WI38 (cell line): ENCODE measurements around the gene RPS14.
A peak's percentile ranks its signal among the peaks of the same experiment; 100 is the strongest.

ENCODE experiments used
- H3K4me3 ChIP-seq: 2 replicates; pipeline ENCODE4 v1.5.1; 2011; ENCODE audit warnings: low read depth, mild to moderate bottlenecking, control low read depth, low read length
- CTCF ChIP-seq: IDR thresholded peaks from 2 replicates; pipeline ENCODE4 v1.5.1; 2012; ENCODE audit warnings: low read depth, mild to moderate bottlenecking, control low read depth, low read length

RPS14 gene

DNA sequence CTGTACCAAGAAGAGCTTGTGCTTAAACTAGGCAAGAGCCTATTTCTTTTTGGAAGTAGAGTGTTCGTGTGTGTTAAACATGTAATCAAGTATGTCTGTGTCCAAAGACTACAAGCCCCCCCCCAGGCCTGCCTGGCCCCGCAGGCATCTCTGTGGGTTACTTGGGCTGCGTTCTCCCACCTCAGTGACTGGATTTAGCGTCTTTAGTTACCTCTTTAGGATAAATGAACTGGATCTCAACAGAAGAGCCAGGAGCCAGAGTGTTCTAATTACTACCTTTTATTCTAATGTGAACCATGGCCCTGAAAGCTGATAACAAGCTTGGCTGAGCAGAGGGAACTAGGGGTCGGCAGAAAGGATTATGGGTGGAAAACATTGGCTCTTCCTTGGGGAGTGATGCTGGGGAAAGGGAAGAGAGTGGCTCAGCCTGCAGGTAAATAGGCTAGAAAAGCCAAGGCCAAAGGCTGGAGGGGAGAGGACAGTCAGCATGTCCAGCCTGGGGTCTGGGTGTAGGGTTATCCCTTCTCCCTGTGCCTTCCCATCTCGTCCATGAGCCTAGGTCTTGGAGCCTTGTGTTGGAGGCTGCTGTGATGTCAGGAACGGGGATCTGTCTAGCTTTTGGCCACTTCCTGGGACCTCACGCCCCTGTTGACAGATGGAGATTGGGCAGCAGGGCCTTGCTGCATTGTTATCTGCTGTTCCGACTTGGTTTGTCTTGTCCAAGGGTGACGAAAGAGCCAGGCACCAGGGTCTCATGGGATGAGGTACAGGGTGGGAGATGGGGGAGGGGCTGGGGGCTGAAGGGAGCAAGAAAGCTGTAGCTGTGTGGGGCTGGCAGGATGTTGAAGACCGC, 47.9 kb downstream of the RPS14 start:
- H3K4me3 ChIP-seq = no peak overlapping the region

GRCh38 chr5:150401076-150401375, 48.5 kb downstream of the RPS14 start:
- no peak for TF ChIP-seq CTCF
- no peak overlapping the region for H3K4me3 ChIP-seq

More for the DNA sequence above, 47.9 kb downstream of the RPS14 start:
- no peak for TF ChIP-seq CTCF

- no peak overlapping the region for H3K4me3 ChIP-seq
- no peak for TF ChIP-seq CTCF
Observed at GRCh38 chr5:150400316-150401075, 49.0 kb downstream of the RPS14 start.

GRCh38 chr5:150399524-150400211, 49.9 kb downstream of the RPS14 start:
- no peak for TF ChIP-seq CTCF

DNA sequence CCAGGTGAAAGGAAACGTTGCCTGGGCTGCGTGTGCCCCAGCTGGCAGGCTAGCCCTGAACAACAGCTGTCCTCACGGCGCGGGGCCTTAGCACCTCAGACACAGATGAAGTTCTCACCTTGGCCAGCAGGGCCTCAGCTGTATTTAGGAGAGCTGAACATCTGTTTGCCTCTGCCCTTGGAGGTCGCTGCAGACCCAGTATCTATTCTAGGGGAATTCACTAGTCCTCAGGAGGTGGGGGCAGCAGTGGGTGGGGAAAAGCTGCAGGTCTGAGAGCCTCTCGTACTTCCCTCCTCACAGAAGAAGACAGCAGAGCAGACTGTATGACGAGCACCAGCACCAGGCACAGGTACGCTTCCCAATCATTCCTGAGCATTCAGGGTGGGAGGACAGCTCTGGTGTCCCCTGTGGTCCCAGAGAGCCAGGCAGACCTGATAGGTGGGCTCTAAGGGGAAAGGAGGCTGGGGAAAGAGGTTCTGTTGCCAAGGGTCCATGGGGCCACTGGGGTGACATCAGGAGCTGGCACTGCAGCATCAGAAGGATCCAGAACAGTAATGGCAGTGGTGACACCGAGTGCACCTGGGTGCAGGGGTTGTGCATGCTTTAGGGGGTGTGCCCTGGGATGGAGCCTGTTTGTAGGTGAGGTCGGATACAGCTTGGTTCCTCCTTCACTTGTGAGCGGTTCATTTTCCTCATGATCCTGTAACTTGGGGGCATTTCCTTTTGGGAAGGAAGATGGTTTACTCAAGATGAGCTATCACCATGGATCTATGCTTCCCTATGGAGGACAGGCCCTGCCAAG, 50.6 kb downstream of the RPS14 start:
- TF ChIP-seq CTCF = 0 out of 2 replicates have a peak, but pooled peaks have one; percentile 7
- H3K4me3 ChIP-seq = no peak overlapping the region

More at GRCh38 chr5:150399524-150400211, 49.9 kb downstream of the RPS14 start:
- no peak overlapping the region for H3K4me3 ChIP-seq

DNA sequence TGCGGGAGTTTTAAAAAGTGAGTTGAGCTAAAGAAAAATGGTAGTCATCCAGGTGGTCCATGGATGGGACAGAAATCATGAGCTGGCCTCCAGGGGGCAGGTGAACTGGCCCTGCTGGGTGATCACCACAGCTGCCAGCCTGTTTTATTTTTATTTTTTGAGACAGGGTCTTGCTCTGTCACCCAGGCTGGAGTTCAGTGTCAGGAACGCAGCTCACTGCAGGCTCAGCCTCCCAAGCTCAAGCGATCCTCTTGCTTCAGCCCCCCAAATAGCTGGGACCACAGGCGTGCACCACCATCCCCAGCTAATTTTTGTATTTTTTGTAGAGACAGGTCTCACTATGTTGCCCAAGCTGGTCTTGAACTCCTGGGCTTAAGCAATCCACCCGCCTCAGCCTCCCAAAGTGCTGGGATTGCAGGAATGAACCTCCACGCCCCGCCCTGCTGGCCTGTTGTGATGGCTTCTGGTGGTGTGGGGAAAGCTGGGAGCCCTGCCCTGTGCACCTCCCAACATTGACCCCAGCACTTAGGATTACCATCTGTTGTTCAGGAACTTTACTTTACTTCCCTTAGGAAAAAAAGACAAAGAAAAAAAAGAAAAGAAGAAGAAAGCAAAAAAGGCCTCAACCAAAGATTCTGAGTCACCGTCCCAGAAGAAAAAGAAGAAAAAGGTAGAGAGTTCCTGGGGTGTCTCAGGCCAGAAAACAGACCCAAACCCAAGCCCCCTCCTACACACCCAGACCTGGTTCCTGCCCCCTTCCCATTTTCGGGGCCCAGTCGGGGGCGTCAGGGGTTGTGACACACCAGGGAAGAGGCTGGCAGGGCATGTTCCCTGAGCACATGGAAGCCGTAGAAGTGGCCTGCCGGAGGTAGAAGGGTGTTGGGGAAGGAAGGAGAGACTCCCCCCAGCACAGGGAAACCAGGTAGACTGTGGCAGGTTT, 51.5 kb downstream of the RPS14 start:
- H3K4me3 ChIP-seq = no peak overlapping the region
- TF ChIP-seq CTCF = no peak
